Psoas muscle (tissue), 8 donors: Measurements from ENCODE around the gene CLDN10. TPM values are rescaled to one million over a fixed set of nuclear protein-coding genes. Genes with fewer than 3 reads are reported as not detected.

Source experiments
- ATAC-seq, 4 donors: fragments of 200-7000 bp; cut with Tn5 transposase; one replicate each; pipeline ENCODE4 v1.9.1; 2020; ENCODE audit warnings: moderate library complexity in 3 of 4, mild to moderate bottlenecking in 2 of 4
- DNase-seq, 2 donors: peaks; one replicate each; pipeline ENCODE4 v3.0.0-alpha.2; 2020
- H3K27ac ChIP-seq: fragments of 200-600 bp; one replicate; pipeline ENCODE4 v1.8.0; 2022
- H3K27me3 ChIP-seq, 3 donors: fragments of 200-600 bp in 1 of 3; one replicate each; pipeline versions ENCODE4 v1.6.1 to v1.8.0; 2013 to 2022; ENCODE audit warnings: low read length in 2 of 3, mild to moderate bottlenecking in 2 of 3, moderate library complexity in 1 of 3; ENCODE audit not compliant: insufficient read depth in 3 of 3
- H3K36me3 ChIP-seq, 2 donors: fragments of 200-600 bp in 1 of 2; one replicate each; pipeline versions ENCODE4 v1.6.1 to v1.8.0; 2013 to 2022; ENCODE audit warnings: low read depth in 1 of 2, mild to moderate bottlenecking in 1 of 2, moderate library complexity in 1 of 2; ENCODE audit not compliant: insufficient read depth in 1 of 2
- H3K4me1 ChIP-seq: fragments of 200-600 bp; one replicate; pipeline ENCODE4 v1.8.0; 2022
- H3K4me3 ChIP-seq: fragments of 200-600 bp; one replicate; pipeline ENCODE4 v1.8.0; 2022; ENCODE audit warnings: mild to moderate bottlenecking
- H3K9me3 ChIP-seq: fragments of 200-600 bp; one replicate; pipeline ENCODE4 v1.8.0; 2022
- WGBS, 3 donors: extraction: QIAGEN DNeasy Blood & Tissue Kit; methylation state at CpG; one replicate each; pipeline versions ENCODE4 v1.1.6 to v1.1.7; 2013; 5-methylcytosine and 5-hydroxymethylcytosine counted together
- intact Hi-C, 2 donors: fragments of 100-400 bp; cut with DNase I; formaldehyde crosslinking; loops; one replicate each; pipeline versions ENCODE4 v1.11.0 to v1.14.2; 2022
- polyA plus RNA-seq, 3 donors: library from polyadenylated mRNA; stranded (reverse); fragments of 200-250 nt; gene quantifications; one replicate each; pipeline ENCODE4 v1.2.3, GENCODE V29; 2013
- total RNA-seq, 4 donors: library from RNA; stranded (reverse); fragmentation: NEBNext Ultra II Directional in 2 of 4; extraction: Animal tissue kit (Norgen Biotek cat#: 25700) in 2 of 4; gene quantifications; one replicate each; pipeline versions ENCODE4 v1.2.1 to v1.2.4, GENCODE V29; 2021 to 2023
- TF ChIP-seq, protein P1 (sequence below): fragments of 200-600 bp; IDR thresholded peaks from one replicate; pipeline ENCODE4 v1.8.0; 2022; ENCODE audit warnings: antibody characterized with exemption
- donor health status: healthy with polysubstance abuse.
- donor health status: DM: no; HTN: no; CAD: no; lungs with moderate emphysema.
- donor health status: Bipolar disorder and iron deficiency.
- donor health status: healthy.
- donor health status: DM: yes; HTN: yes; CAD: no.
- donor health status: DM: no; HTN: no; CAD: no.
- donor health status: DM: no; HTN: no; CAD: no.
- donor health status: DM: yes; HTN: yes; CAD: no.

The CLDN10 gene
- total and polyA plus RNA-seq, 7 donors = 0.04 to 0.26 (median 0.14) TPM; not detected in 2

GRCh38 chr13:95629071-95629470, 76.6 kb downstream of the CLDN10 start:
- ATAC-seq (no peak), DNase-seq (no peak)
- Histone ChIP-seq H3K27ac (no peak overlapping the region), H3K9me3 (peaks cover 7% of the 10 kb centered on the region), H3K36me3 (peaks cover 0 to 9% of the 10 kb centered on the region in 2 donors), H3K4me1 (no peaks in the 10 kb centered on the region), H3K27me3 (no peaks in the 10 kb centered on the region), H3K4me3 (no peak overlapping the region)
- 83 to 93% (median 90%) methylated on average over 4 of the region's 4 CpGs for WGBS, 3 donors
- intact Hi-C loops = no loop called here
- TF ChIP-seq, protein P1, sequence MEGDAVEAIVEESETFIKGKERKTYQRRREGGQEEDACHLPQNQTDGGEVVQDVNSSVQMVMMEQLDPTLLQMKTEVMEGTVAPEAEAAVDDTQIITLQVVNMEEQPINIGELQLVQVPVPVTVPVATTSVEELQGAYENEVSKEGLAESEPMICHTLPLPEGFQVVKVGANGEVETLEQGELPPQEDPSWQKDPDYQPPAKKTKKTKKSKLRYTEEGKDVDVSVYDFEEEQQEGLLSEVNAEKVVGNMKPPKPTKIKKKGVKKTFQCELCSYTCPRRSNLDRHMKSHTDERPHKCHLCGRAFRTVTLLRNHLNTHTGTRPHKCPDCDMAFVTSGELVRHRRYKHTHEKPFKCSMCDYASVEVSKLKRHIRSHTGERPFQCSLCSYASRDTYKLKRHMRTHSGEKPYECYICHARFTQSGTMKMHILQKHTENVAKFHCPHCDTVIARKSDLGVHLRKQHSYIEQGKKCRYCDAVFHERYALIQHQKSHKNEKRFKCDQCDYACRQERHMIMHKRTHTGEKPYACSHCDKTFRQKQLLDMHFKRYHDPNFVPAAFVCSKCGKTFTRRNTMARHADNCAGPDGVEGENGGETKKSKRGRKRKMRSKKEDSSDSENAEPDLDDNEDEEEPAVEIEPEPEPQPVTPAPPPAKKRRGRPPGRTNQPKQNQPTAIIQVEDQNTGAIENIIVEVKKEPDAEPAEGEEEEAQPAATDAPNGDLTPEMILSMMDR = no peak

Other genes starting within 250 kb of the CLDN10 start
- gene DZIP1, start 92.0 kb downstream of the CLDN10 start, total RNA-seq = 1 to 10 TPM; 1.8 to 2.9 (median 2.0) TPM
- 1 to 10 TPM in 1 of 3 donors, under 1 TPM in 2; 0.70 to 1.1 (median 0.91) TPM for gene DZIP1, start 92.0 kb downstream of the CLDN10 start, polyA plus RNA-seq
- gene DNAJC3, start 124.4 kb downstream of the CLDN10 start, total RNA-seq = 10 to 100 TPM; 11.5 to 19.6 (median 17.2) TPM
- gene DNAJC3, start 124.4 kb downstream of the CLDN10 start, polyA plus RNA-seq = 10 to 100 TPM in 1 of 3 donors, 1 to 10 TPM in 2; 7.9 to 11.8 (median 8.9) TPM